K562 (cell line): Measurements from ENCODE around the gene ACOT9. TPM values are rescaled to one million over a fixed set of nuclear protein-coding genes. Genes with fewer than 3 reads are reported as not detected.

Source experiments
- ATAC-seq: fragments of 200-7000 bp; cut with Tn5 transposase; 3 replicates; pipeline ENCODE4 v1.9.1; 2020; ENCODE audit warnings: moderate library complexity
- BruUV-seq: library from RNA; stranded (reverse); fragments of 400-500 nt; replicated peaks from 2 replicates; lab custom pipeline; 2021; lab: Mats Ljungman, UMichigan
- CTCF ChIA-PET: fragments of 300-600 bp; formaldehyde crosslinking; extraction: SDS; loops from one replicate; lab custom pipeline; 2021; ENCODE audit warnings: low intra/inter-chr PET ratio; lab: Yijun Ruan, JAX
- POLR2A ChIA-PET: fragments of 300-600, 350-650 bp; sonication (Branson Sonifier 250); formaldehyde crosslinking; extraction: SDS; loops from one replicate; lab custom pipeline; 2021; ENCODE audit warnings: antibody characterized with exemption, inconsistent platforms; lab: Yijun Ruan, JAX
- DNase-seq, 4 experiments: peaks; one replicate each; pipeline versions ENCODE4 v3.0.0 to v3.0.0-alpha.2; 2011 to 2018; ENCODE audit warnings: low spot score in 3 of 4, mixed read lengths in 3 of 4; ENCODE audit errors: extremely low read depth in 1 of 4
- FAIRE-seq: peaks from 2 replicates; lab custom pipeline; 2011; peaks lifted over from hg19 to GRCh38; lab: Jason Lieb, UNC
- H2AFZ ChIP-seq: 2 replicates; pipeline ENCODE4 v1.6.0; 2011; ENCODE audit warnings: low read depth, low read length, control low read depth, inconsistent platforms
- H3K27ac ChIP-seq: fragments of 200-600 bp; 3 replicates; pipeline ENCODE4 v1.8.0; 2011; ENCODE audit warnings: low read depth, mild to moderate bottlenecking, control low read depth, inconsistent platforms, low read length, moderate library complexity, mixed read lengths; ENCODE audit errors: extremely low read depth
- H3K27me3 ChIP-seq, 2 experiments: fragments of 300-600 bp in 1 of 2; 2 replicates in 1 of 2; 3 replicates in 1 of 2; pipeline versions ENCODE4 v1.6.0 to v1.8.0; 2011; ENCODE audit warnings: inconsistent platforms in 2 of 2, low read length in 2 of 2, mild to moderate bottlenecking in 1 of 2, mixed read lengths in 1 of 2, moderate library complexity in 1 of 2; ENCODE audit not compliant: control insufficient read depth in 2 of 2, insufficient read depth in 2 of 2
- H3K36me3 ChIP-seq: fragments of 300-600 bp; 3 replicates; pipeline ENCODE4 v1.8.0; 2011; ENCODE audit warnings: mild to moderate bottlenecking, low read length, inconsistent platforms; ENCODE audit not compliant: control insufficient read depth, insufficient read depth
- H3K4me1 ChIP-seq, 2 experiments: fragments of 200-600 bp in 1 of 2; replicated peaks in 1 of 2; 2 replicates in 1 of 2; 3 replicates in 1 of 2; pipeline versions ENCODE4 v1.5.1 to v1.8.0; 2011; ENCODE audit warnings: inconsistent platforms in 2 of 2, low read length in 2 of 2, mild to moderate bottlenecking in 1 of 2, mixed read lengths in 1 of 2, moderate library complexity in 1 of 2; ENCODE audit not compliant: control insufficient read depth in 2 of 2, insufficient read depth in 2 of 2
- H3K4me2 ChIP-seq: 2 replicates; pipeline ENCODE4 v1.6.1; 2011; ENCODE audit warnings: low read length, control low read depth, inconsistent platforms, mixed read lengths; ENCODE audit not compliant: insufficient read depth
- H3K4me3 ChIP-seq: fragments of 200-600 bp; sonication (generic), shearing (Covaris generic); 2 replicates; pipeline ENCODE4 v1.5.1; 2016; ENCODE audit warnings: control low read depth, inconsistent platforms
- H3K79me2 ChIP-seq: fragments of 200-600 bp; 3 replicates; pipeline ENCODE4 v1.8.0; 2011; ENCODE audit warnings: low read length, inconsistent platforms; ENCODE audit not compliant: control insufficient read depth, insufficient read depth
- H3K9ac ChIP-seq, 2 experiments: 2 replicates each; pipeline versions ENCODE4 v1.6.0 to v1.6.1; 2011; ENCODE audit warnings: low read depth in 2 of 2, low read length in 2 of 2, control low read depth in 1 of 2, inconsistent platforms in 1 of 2, mild to moderate bottlenecking in 1 of 2, mixed read lengths in 1 of 2; ENCODE audit not compliant: insufficient read depth in 1 of 2
- H3K9me1 ChIP-seq: one replicate; pipeline ENCODE4 v1.6.0; 2011; ENCODE audit warnings: inconsistent platforms, mild to moderate bottlenecking, low read length, moderate library complexity; ENCODE audit not compliant: control insufficient read depth, insufficient read depth
- H3K9me3 ChIP-seq: replicated peaks from 2 replicates; pipeline ENCODE4 v1.5.1; 2011; ENCODE audit warnings: low read depth, low read length, inconsistent platforms; ENCODE audit not compliant: control insufficient read depth, insufficient read depth
- H4K20me1 ChIP-seq: replicated peaks from 2 replicates; pipeline ENCODE4 v1.6.1; 2011; ENCODE audit warnings: low read length, inconsistent platforms, mixed read lengths; ENCODE audit not compliant: control insufficient read depth, insufficient read depth
- CAMTA2 ChIP-seq: fragments of 250-450 bp; sonication (Bioruptor Pico); conservative IDR thresholded peaks from 2 replicates; pipeline ENCODE4 v1.5.1; 2022
- FIP1L1 ChIP-seq: fragments of 200-400 bp; formaldehyde crosslinking; IDR thresholded peaks from 2 replicates; pipeline ENCODE4 v1.6.1; 2018; ENCODE audit warnings: mild to moderate bottlenecking, low read depth, low read length; ENCODE audit not compliant: poor library complexity, severe bottlenecking
- FOXA3 ChIP-seq, 2 experiments: fragments of 450-650 bp in 1 of 2; sonication (generic) in 1 of 2; formaldehyde crosslinking; IDR thresholded peaks in 1 of 2; conservative IDR thresholded peaks in 1 of 2; 2 replicates each; pipeline versions ENCODE4 v1.4.0 to v1.8.0; 2020 to 2022; ENCODE audit warnings: mild to moderate bottlenecking in 2 of 2, missing genetic modification reagents in 1 of 2
- GTF3C2 ChIP-seq: IDR thresholded peaks from 3 replicates; pipeline ENCODE4 v1.6.1; 2011; ENCODE audit warnings: borderline replicate concordance, mild to moderate bottlenecking, moderate library complexity; ENCODE audit not compliant: insufficient read length; ENCODE audit errors: extremely low read depth
- MEF2D ChIP-seq: conservative IDR thresholded peaks from 2 replicates; pipeline ENCODE4 v1.6.1; 2016; ENCODE audit warnings: low read depth, missing genetic modification characterization, missing compliant biosample characterization
- MXI1 ChIP-seq: IDR thresholded peaks from 2 replicates; pipeline ENCODE4 v1.6.1; 2011; ENCODE audit warnings: low read depth, mild to moderate bottlenecking, improper control_type of control experiment, low read length
- NCOA2 ChIP-seq, 2 experiments: fragments of 450-650 bp; IDR thresholded peaks; 2 replicates each; pipeline ENCODE4 v1.6.1; 2018; ENCODE audit warnings: mild to moderate bottlenecking in 2 of 2, moderate library complexity in 1 of 2; ENCODE audit not compliant: partially characterized antibody in 2 of 2
- PHF8 ChIP-seq: fragments of 200-600 bp; sonication (generic); IDR thresholded peaks from 2 replicates; pipeline ENCODE4 v1.6.1; 2012; ENCODE audit warnings: mixed run types, mild to moderate bottlenecking, inconsistent platforms, low read length, moderate library complexity, borderline replicate concordance
- POLR2H ChIP-seq: IDR thresholded peaks from 2 replicates; pipeline ENCODE4 v1.6.1; 2016; ENCODE audit warnings: missing genetic modification characterization, low read depth, mild to moderate bottlenecking, control low read depth, missing compliant biosample characterization, moderate library complexity
- PTBP1 ChIP-seq: fragments of 200-400 bp; formaldehyde crosslinking; IDR thresholded peaks from 2 replicates; pipeline ENCODE4 v1.6.1; 2017; ENCODE audit warnings: low read depth, low read length
- RHOXF2B ChIP-seq: fragments of 250-450 bp; sonication (Bioruptor Pico); conservative IDR thresholded peaks from 2 replicates; pipeline ENCODE4 v1.5.1; 2021
- TEAD2 ChIP-seq: fragments of 450-650 bp; IDR thresholded peaks from 2 replicates; pipeline ENCODE4 v1.6.1; 2016; ENCODE audit warnings: missing genetic modification characterization, control low read depth, missing compliant biosample characterization
- ZBED1 ChIP-seq: IDR thresholded peaks from 2 replicates; pipeline ENCODE4 v1.6.1; 2014
- ZBTB34 ChIP-seq: fragments of 250-450 bp; sonication (Bioruptor Pico); IDR thresholded peaks from 2 replicates; pipeline ENCODE4 v1.8.0; 2021; ENCODE audit warnings: mild to moderate bottlenecking, moderate library complexity
- ZNF507 ChIP-seq: conservative IDR thresholded peaks from 2 replicates; pipeline ENCODE4 v1.6.1; 2017; ENCODE audit warnings: missing genetic modification characterization, missing compliant biosample characterization
- ZSCAN32 ChIP-seq: fragments of 450-650 bp; formaldehyde crosslinking; IDR thresholded peaks from 2 replicates; pipeline ENCODE4 v1.4.0; 2020; ENCODE audit warnings: mild to moderate bottlenecking, moderate library complexity
- WGBS: fragments of 100-300 bp; shearing (Covaris generic); methylation state at CpG from one replicate; pipeline ENCODE4 v1.1.6; 2016; ENCODE audit warnings: low coverage, mixed read lengths; ENCODE audit not compliant: insufficient coverage; ENCODE audit errors: missing lambda C conversion rate; 5-methylcytosine and 5-hydroxymethylcytosine counted together
- in situ Hi-C: fragments of 300-500 bp; cut with MboI; formaldehyde crosslinking; loops from 4 replicates; pipeline ENCODE4 v1.15.0; 2018; ENCODE audit warnings: inconsistent platforms, mixed read lengths
- intact Hi-C: fragments of 100-400 bp; cut with micrococcal nuclease; formaldehyde crosslinking; loops from 2 replicates; pipeline ENCODE4 v1.14.2; 2022
- polyA plus RNA-seq, 8 experiments: library from polyadenylated mRNA; depleted of rRNA in 4 of 8; stranded (reverse) in 5 of 8; unstranded in 3 of 8; fragments of >200 nt; fragmentation: Nextera tagmentation in 2 of 8; fragmentation: Illumina TruSeq in 1 of 8; extraction: Ambion mirVana in 2 of 8; extraction: Trizol in 1 of 8; gene quantifications; 2 replicates each; pipeline versions ENCODE4 v1.2.1 to v1.2.3, GENCODE V29; 2011 to 2014; ENCODE audit warnings: inconsistent platforms in 1 of 8, missing spikeins in 1 of 8
- total RNA-seq, 7 experiments: library from RNA; depleted of rRNA in 6 of 7; stranded (reverse); fragments of >200 nt in 6 of 7; fragmentation: Illumina TruSeq in 2 of 7; extraction: Trizol in 2 of 7; gene quantifications; 2 replicates each; pipeline versions ENCODE4 v1.2.1 to v1.2.3, GENCODE V29; 2011 to 2021; ENCODE audit warnings: low replicate concordance in 1 of 7

ACOT9 gene
- total and polyA plus RNA-seq, 9 of the 15 experiments (the other 6 are each of a cell fraction or from before 2014, with no cell fraction given), result 31.2 to 80.9 (median 45.3) TPM

- POLR2A ChIA-PET, result interaction anchor here (0.9 to 1.0 kb wide), 2 partner anchors 12 to 15 kb away, joined by 3 read pairs; no protein-coding TSS in a partner anchor
- TF ChIP-seq PTBP1, result no peak
- TF ChIP-seq PHF8, result no peak
- no peak for TF ChIP-seq TEAD2 (tag)
- TF ChIP-seq NCOA2 (IDR thresholded peaks at IDR 0.05; ENCODE audit: partially characterized antibody in 2 of 2), result no peak
- no peak for TF ChIP-seq RHOXF2B (CRISPR knock-in tag)
- no peak for TF ChIP-seq GTF3C2
- TF ChIP-seq CAMTA2 (CRISPR knock-in tag), result no peak
- TF ChIP-seq MXI1, result no peak
- TF ChIP-seq POLR2H (tag), result no peak
- no peak for TF ChIP-seq ZSCAN32
- no peak for TF ChIP-seq ZBTB34 (CRISPR knock-in tag)
- TF ChIP-seq ZNF507, result no peak
- TF ChIP-seq FOXA3 (CRISPR knock-in tag; conservative IDR thresholded peaks at IDR 0.05 in 1 of 2, IDR thresholded peaks at IDR 0.05 in 1 of 2), result no peak
- TF ChIP-seq MEF2D (tag), result no peak
- TF ChIP-seq FIP1L1, result no peak
- no peak for TF ChIP-seq ZBED1
- ATAC-seq (no peak), DNase-seq (no peak), FAIRE-seq (no peak)
- Histone ChIP-seq H3K9ac (no peak overlapping the region), H3K36me3 (peaks cover 21% of the 10 kb centered on the region; the same call in 2 of the 3 replicates), H3K4me2 (no peak overlapping the region), H3K27ac (no peak overlapping the region), H2AFZ (no peak overlapping the region), H3K4me1 (peaks cover 0 to 6% of the 10 kb centered on the region in 2 experiments; a peak in 2 of 5 replicates), H3K27me3 (no peaks in the 10 kb centered on the region), H3K9me1 (no peaks in the 10 kb centered on the region), H3K79me2 (peaks cover 38% of the 10 kb centered on the region), H4K20me1 (0 out of 2 replicates have a peak, but pooled peaks cover 4% of the 10 kb centered on the region), H3K9me3 (no peaks in the 10 kb centered on the region), H3K4me3 (no peak overlapping the region)
- BruUV-seq, result no TSS peak
- intact Hi-C loops, result no loop called here
- CTCF ChIA-PET, result no interaction called here
- 47% methylated on average over 3 of the region's 3 CpGs for WGBS
- in situ Hi-C loops, result no loop called here
Measured at GRCh38 chrX:23736030-23736429, 7.0 kb downstream of the ACOT9 start.
